A549 treated with DMSO at 1 μM for 4 hours (cell line): ENCODE measurements around the gene PELI3. TPM values are rescaled to one million over a fixed set of nuclear protein-coding genes. Genes with fewer than 3 reads are reported as not detected.

Experiments used
- total RNA-seq: library from RNA; stranded (reverse); fragments of 200-300 nt; extraction: Qiagen RNA extraction; gene quantifications from 5 replicates; pipeline ENCODE4 v1.2.3, GENCODE V29; 2022; ENCODE audit warnings: low read depth

PELI3 gene
- 5.0 to 6.4 TPM (median 5.0 TPM) in 5 replicates for total RNA-seq

GRCh38 chr11:66466225-66467033, at the start of gene PELI3:
PELI3 (plus strand) TSS chr11:66466905; CDS start chr11:66468129, 1,224 bp downstream.

GRCh38 chr11:66420671-66421476, 45.8 kb upstream of the PELI3 start, which contains the start of gene NPAS4:
NPAS4 (plus strand) TSS chr11:66421035; CDS start chr11:66421180, 145 bp downstream.

GRCh38 chr11:66438504-66439466, 27.9 kb upstream of the PELI3 start, which contains the start of gene MRPL11:
MRPL11 (minus strand) TSS chr11:66438848; CDS start chr11:66438754, 94 bp downstream.

GRCh38 chr11:66480117-66480938, 13.6 kb downstream of the PELI3 start, which contains the start of gene DPP3:
DPP3 (plus strand) TSS chr11:66480434; CDS start chr11:66482201, 1,767 bp downstream.

GRCh38 chr11:66510271-66510989, 43.7 kb downstream of the PELI3 start, which contains the start of gene BBS1:
BBS1 (plus strand) TSS chr11:66510635; CDS start chr11:66510660, 25 bp downstream.

Other genes with a start within 250 kb of the PELI3 start
- gene KLC2, start 209.2 kb upstream of the PELI3 start, total RNA-seq, result 34.8 to 48.3 TPM (median 43.1 TPM) in 5 replicates
- 132 to 155 TPM (median 139 TPM) in 5 replicates for gene RAB1B, start 198.3 kb upstream of the PELI3 start, total RNA-seq
- 1.1 to 2.6 TPM (median 2.2 TPM) in 5 replicates for gene CNIH2, start 188.7 kb upstream of the PELI3 start, total RNA-seq
- 100 to 122 TPM (median 111 TPM) in 5 replicates for gene YIF1A, start 177.8 kb upstream of the PELI3 start, total RNA-seq
- gene TMEM151A, start 175.0 kb upstream of the PELI3 start, total RNA-seq, result 2.0 to 3.5 TPM (median 3.2 TPM) in 5 replicates
- gene CD248, start 149.9 kb upstream of the PELI3 start, total RNA-seq, result not detected in 5 replicates
- 33.9 to 45.2 TPM (median 38.2 TPM) in 5 replicates for gene RIN1, start 130.5 kb upstream of the PELI3 start, total RNA-seq
- gene BRMS1, start 121.8 kb upstream of the PELI3 start, total RNA-seq, result 81.4 to 99.0 TPM (median 87.3 TPM) in 5 replicates
- 14.6 to 19.9 TPM (median 18.2 TPM) in 5 replicates for gene B4GAT1, start 119.3 kb upstream of the PELI3 start, total RNA-seq
- gene SLC29A2, start 95.1 kb upstream of the PELI3 start, total RNA-seq, result 3.4 to 5.7 TPM (median 4.1 TPM) in 5 replicates
- not detected in 5 replicates for gene NPAS4, start 45.9 kb upstream of the PELI3 start, total RNA-seq
- 87.4 to 117 TPM (median 111 TPM) in 5 replicates for gene MRPL11, start 28.1 kb upstream of the PELI3 start, total RNA-seq
- 54.9 to 77.2 TPM (median 56.6 TPM) in 5 replicates for gene DPP3, start 13.5 kb downstream of the PELI3 start, total RNA-seq
- gene BBS1, start 43.7 kb downstream of the PELI3 start, total RNA-seq, result 8.7 to 11.2 TPM (median 10.4 TPM) in 5 replicates
- gene ZDHHC24, start 79.1 kb downstream of the PELI3 start, total RNA-seq, result 7.8 to 13.8 TPM (median 12.9 TPM) in 5 replicates
- 0.02 to 0.08 TPM (median 0.05 TPM) in 3 of 5 replicates, not detected in the others for gene ACTN3, start 80.0 kb downstream of the PELI3 start, total RNA-seq
- 32.4 to 36.0 TPM (median 34.3 TPM) in 5 replicates for gene CTSF, start 101.7 kb downstream of the PELI3 start, total RNA-seq
- 0.53 to 0.74 TPM (median 0.64 TPM) in 5 replicates for gene CCDC87, start 126.2 kb downstream of the PELI3 start, total RNA-seq
- 25.0 to 29.3 TPM (median 25.7 TPM) in 5 replicates for gene CCS, start 126.3 kb downstream of the PELI3 start, total RNA-seq
- 66.4 to 87.4 TPM (median 70.9 TPM) in 5 replicates for gene RBM14, start 149.7 kb downstream of the PELI3 start, total RNA-seq
- 133 to 153 TPM (median 138 TPM) in 5 replicates for gene RBM4, start 171.8 kb downstream of the PELI3 start, total RNA-seq
- 17.6 to 24.0 TPM (median 22.7 TPM) in 5 replicates for gene RBM4B, start 211.0 kb downstream of the PELI3 start, total RNA-seq